ENCODE measurements around the gene RDH5.

Gene RDH5

DNA sequence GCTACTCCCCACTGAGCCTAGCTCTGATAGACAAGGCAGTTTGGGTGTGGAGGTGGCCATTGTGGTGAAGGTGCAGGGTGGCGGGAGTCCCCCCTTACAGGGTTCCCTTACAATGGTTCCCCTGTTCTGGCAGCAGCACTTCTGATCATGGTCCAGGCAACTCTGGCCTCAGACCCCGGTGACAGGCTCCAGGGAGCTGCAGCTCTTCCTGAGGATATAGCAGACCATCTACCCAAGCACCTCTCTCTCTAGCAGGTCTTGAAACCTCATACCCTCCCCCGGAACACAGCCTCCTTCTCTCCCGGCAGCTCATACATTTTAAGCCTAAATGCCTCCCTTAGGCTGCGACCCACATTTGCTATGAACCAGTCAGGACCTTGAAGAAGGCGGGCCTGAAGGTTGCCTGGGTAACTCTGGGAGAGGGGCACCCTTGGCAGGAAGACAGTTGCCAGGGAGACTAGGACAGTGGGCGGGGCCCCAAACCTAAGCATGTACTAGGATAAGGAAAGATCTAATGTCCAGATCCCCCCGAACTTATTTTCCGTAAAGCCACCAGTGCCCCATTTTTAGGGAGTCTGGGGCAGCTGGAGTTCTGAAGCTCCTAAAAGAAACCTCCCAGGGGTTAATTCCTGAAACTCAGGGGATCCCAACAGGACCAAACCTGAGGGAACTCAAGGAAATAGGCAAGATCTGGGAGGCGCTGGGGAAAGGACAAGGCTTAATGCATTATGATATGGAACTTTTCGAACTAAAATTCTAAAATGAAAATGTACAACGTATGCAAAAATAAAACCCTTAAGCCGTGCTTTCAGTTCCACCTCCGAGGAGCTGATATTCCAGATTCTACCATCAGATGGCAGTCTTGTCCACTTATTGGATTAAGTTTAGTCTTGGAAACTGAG lies 18.2 kb downstream of the RDH5 start:
- no peaks in the 10 kb centered on the region for H3K9me3 Mint-ChIP-seq (ENCODE audit: low read depth)
- H3K27me3 Mint-ChIP-seq: no peaks in the 10 kb centered on the region
- H3K36me3 Mint-ChIP-seq: no peaks in the 10 kb centered on the region
- H3K4me3 Mint-ChIP-seq: peak overlapping the region; percentile 89
- H3K27ac Mint-ChIP-seq: peak overlapping the region; percentile 86
- peaks cover 27% of the 10 kb centered on the region for H3K4me1 Mint-ChIP-seq (ENCODE audit: low read depth)

DNA sequence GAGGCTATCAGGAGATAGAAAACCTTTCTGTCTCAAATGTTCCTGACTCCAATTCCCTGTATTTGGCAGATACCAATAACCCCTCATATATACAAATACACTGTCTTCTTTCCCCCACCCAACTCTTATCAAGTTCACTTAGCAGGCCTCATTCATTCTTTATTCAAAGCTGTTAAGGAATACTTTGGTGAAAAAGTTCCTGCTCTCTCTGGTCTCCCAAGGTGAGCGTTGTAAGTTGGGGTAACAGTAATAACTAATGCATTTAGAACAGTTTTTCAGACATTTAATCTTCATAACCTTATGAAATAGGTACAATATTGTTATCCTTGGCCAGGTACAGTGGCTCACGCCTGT lies 18.8 kb downstream of the RDH5 start:
- H3K36me3 Mint-ChIP-seq: no peaks in the 10 kb centered on the region
- H3K9me3 Mint-ChIP-seq (ENCODE audit: low read depth): no peaks in the 10 kb centered on the region
- H3K4me3 Mint-ChIP-seq: peak overlapping the region; percentile 89
- H3K27ac Mint-ChIP-seq: no peak overlapping the region
- peaks cover 27% of the 10 kb centered on the region for H3K4me1 Mint-ChIP-seq (ENCODE audit: low read depth)
- H3K27me3 Mint-ChIP-seq: no peaks in the 10 kb centered on the region

DNA sequence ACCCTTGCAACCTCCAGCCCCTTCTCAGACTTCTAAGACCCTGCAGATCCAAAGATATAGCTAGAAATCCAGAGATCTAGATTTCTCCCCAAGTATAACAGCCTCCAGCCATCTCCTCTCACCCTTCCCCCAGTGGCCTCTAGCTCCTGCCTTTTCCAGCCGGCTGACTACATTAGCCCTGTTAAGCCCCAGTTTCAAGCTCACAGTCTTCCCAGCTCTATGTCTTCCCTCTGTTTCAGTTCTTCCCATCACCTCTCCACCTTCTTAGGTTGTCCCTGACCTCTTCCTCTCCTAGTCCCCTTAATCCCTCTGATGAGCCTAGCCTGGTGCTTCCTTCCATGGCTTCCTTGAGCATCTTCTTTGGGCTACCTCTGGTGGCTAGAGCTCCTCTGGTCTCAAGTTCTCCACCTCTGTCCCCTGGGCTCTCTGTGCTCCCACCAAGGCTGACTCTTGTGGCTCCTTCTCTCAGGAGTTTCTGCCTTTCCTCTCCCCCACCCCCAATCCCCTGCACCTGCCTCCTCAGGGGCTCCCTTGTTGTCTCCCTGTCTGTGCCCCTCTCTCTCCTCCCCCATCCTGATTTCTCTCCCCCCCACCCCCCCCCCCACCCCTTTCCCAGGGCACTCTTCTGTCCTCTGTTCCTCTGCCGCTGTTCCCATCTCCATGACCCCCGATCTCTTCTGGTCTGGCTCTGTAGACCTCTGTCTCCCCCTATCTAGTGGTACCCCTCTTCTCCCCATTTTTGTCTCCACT lies 21.9 kb downstream of the RDH5 start:
- no peaks in the 10 kb centered on the region for H3K9me3 Mint-ChIP-seq (ENCODE audit: low read depth)
- peak overlapping the region; percentile 23 for H3K27ac Mint-ChIP-seq

DNA sequence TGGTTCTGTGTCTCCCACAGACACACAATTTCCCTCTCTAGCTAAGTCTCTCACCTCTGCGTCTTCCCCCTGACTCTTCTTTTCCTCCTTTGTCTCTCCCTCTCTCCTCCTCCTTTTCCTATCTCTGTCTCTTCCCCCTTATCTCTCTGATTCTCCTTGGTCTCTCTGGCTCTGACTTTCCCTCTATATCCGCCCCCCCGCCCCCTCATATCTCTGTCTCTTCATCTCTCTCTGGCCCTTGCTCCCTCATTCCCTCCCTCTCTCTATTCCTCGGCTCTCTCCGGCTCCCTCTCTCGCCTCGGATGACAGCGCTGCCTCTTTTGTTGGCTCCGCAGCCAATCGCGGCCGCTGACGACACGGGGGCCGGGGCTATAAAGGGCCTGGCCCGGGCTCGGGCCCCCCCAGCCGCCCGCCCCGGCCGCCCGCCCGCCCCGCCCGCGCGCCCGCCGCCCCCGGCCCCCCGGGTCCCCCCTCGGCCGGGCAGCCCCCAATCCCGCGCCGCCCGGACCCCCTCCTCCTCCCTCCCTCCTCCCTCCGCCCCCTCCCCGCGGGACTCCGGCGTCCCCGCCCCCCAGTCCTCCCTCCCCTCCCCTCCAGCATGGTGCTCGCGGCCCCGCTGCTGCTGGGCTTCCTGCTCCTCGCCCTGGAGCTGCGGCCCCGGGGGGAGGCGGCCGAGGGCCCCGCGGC lies 22.7 kb downstream of the RDH5 start, which contains the start of gene GDF11:
TSS of gene GDF11 (plus strand) at position 404 of the 687 bp plus-strand sequence. CDS start at position 599, 195 bp downstream.
- Mint-ChIP-seq H3K27me3 (no peaks in the 10 kb centered on the region), H3K27ac (peak within 1 kb of the TSS; percentile 23), H3K4me3 (peak within 1 kb of the TSS; percentile 90), H3K36me3 (no peaks in the 10 kb centered on the region), H3K9me3 (ENCODE audit: low read depth) (no peaks in the 10 kb centered on the region), H3K4me1 (ENCODE audit: low read depth) (peaks cover 38% of the 10 kb centered on the region)

More for the DNA sequence above, 21.9 kb downstream of the RDH5 start:
- Mint-ChIP-seq H3K36me3 (no peaks in the 10 kb centered on the region), H3K27me3 (no peaks in the 10 kb centered on the region), H3K4me3 (peak overlapping the region; percentile 87), H3K4me1 (ENCODE audit: low read depth) (peaks cover 45% of the 10 kb centered on the region)

DNA sequence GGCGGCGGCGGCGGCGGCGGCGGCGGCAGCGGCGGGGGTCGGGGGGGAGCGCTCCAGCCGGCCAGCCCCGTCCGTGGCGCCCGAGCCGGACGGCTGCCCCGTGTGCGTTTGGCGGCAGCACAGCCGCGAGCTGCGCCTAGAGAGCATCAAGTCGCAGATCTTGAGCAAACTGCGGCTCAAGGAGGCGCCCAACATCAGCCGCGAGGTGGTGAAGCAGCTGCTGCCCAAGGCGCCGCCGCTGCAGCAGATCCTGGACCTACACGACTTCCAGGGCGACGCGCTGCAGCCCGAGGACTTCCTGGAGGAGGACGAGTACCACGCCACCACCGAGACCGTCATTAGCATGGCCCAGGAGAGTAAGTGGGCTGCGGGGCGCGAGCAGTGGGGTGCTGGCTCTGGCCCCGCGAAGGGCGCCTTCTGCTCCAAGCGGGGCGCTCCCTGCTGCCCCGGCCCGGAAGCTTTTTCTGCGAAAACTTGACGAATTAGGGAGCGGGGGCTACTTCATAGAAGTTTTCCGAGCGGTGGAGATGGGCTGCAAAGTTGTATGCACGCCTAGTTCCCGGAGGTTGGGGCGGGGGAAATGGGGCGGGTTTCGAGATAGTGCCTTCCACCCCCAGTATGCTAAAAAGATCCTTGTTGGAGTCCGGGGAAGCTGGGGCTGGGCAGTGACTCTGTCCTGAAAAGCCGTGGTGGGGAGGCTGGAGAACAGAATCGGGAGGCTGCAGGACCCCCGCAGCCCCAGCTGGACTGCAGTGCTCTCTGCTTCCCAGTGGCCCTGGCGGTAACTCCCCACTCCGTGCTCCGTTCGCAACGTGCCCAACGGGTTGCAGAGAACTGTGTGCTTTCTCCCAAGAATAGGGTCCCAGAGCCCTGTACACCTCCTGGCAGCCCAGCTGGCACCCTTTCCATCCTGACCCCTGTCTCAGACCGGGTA lies 23.5 kb downstream of the RDH5 start:
- Mint-ChIP-seq H3K4me3 (peak overlapping the region; percentile 90), H3K27ac (peak overlapping the region; percentile 55), H3K4me1 (ENCODE audit: low read depth) (peaks cover 32% of the 10 kb centered on the region), H3K9me3 (ENCODE audit: low read depth) (no peaks in the 10 kb centered on the region), H3K36me3 (no peaks in the 10 kb centered on the region), H3K27me3 (no peaks in the 10 kb centered on the region)

DNA sequence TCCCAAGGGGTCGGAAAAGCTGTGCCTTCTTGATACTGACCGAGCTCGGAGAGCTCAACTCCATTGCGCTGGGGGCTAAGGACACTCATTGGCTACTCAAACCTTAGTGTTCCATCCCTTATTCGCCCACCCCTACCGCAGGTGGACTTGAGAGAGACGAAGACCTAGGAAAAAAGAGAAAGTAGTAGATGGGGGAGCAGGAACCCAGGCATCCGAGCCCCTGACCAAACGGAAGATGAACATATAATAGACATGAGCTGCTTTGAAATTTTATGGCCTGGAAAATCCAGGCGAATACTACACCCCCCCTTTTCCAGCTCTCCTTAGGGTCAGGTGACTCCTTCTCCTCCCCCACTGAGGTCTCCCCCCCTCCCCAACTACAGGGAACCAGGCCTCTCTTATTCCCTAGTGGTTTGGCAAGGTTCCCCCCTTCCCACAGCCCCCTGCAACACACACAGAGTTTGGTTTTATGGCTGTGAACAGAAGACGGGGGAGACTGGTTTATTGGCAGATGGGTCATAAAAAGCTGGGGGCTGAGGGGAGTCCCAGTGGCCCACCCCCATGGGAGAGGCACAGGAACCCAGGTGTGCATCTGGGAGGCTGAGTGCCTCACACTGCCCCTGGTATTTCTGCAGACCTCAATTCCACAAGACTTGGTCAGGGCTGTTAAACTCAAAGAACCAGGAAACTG lies 24.3 kb downstream of the RDH5 start:
- H3K36me3 Mint-ChIP-seq: no peaks in the 10 kb centered on the region
- H3K27ac Mint-ChIP-seq: peak overlapping the region; percentile 55
- H3K9me3 Mint-ChIP-seq (ENCODE audit: low read depth): no peaks in the 10 kb centered on the region
- no peaks in the 10 kb centered on the region for H3K27me3 Mint-ChIP-seq
- peak overlapping the region; percentile 90 for H3K4me3 Mint-ChIP-seq
- H3K4me1 Mint-ChIP-seq (ENCODE audit: low read depth): peaks cover 32% of the 10 kb centered on the region

DNA sequence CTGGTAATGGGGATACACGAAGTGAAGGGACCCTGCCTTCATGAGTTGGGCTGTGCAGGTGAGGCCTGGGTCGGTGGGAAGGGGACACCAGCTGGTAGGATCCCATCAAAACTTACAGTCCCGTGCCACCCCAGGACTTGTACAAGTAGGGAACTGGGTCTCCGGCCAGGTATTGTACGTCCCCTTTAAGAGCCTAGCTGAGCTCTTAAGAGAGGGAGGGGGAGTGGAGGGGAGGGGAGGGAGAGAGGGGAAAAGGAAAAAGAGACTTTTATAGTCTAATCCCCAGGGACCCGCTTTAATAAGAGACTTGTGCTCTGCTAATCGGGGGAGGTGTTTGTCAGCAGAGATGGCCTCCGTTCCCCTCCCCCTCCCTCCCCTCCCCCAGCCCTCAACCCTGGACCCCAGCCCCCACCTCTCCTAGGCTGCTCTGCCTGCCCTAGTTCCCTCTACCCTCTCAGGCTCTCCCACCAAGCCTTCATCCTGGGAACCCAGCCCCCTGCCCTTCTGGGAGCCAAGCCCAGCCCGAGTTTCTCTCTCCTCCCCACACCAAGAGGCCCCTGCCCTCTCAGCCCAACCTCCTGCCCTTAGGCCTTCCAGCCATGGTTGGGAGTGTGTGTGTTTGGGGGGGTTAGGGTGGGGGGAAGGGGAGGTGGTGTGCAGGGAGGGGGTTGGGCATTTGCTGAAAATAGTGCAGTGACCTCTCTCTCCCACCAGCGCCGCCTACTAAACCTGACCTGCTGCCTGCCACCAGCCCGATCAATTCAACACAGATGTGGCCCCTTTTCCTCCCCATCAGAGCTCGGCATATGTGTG lies 25.4 kb downstream of the RDH5 start:
- peak overlapping the region; percentile 70 for H3K27ac Mint-ChIP-seq
- H3K36me3 Mint-ChIP-seq: no peaks in the 10 kb centered on the region
- no peaks in the 10 kb centered on the region for H3K9me3 Mint-ChIP-seq (ENCODE audit: low read depth)
- H3K27me3 Mint-ChIP-seq: no peaks in the 10 kb centered on the region
- H3K4me1 Mint-ChIP-seq (ENCODE audit: low read depth): peaks cover 32% of the 10 kb centered on the region
- H3K4me3 Mint-ChIP-seq: peak overlapping the region; percentile 90

DNA sequence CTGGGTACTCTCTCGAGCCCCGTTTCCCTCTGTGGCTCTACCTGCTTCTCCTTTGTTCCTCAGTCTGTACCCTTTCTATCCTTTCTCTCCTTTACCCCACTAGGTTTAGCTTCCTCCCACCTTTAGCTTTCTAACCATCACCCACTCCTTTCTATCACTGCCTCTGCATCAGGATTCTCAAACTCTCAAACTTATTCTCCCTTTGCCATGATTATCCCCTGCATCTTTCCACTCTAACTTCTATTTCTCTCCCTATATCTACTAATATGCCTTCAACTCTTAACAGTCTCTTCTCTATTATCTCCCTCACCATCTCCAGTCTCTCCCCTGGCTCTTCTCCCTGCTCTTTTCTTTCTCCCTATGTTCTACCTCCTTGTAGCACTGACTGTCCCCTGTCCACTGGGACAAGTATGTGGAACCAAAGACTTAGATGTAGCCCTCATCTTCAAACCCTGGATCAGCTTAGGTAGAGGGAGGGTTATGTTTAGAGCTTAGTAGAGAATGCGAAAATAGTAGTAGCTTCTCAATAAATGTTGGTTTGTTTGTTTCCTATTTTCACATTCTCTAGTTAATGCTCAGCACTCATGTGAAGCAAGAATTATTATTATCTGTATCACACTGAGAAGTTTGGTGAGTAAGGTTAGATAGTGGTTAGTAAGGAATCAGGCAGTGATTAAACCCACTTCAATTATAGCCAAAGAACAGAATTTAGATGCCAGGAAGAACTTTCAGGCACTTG lies 26.1 kb downstream of the RDH5 start:
- H3K27me3 Mint-ChIP-seq: no peaks in the 10 kb centered on the region
- H3K4me1 Mint-ChIP-seq (ENCODE audit: low read depth): peaks cover 30% of the 10 kb centered on the region
- peak overlapping the region; percentile 70 for H3K27ac Mint-ChIP-seq
- peak overlapping the region; percentile 44 for H3K4me3 Mint-ChIP-seq
- H3K36me3 Mint-ChIP-seq: no peaks in the 10 kb centered on the region
- H3K9me3 Mint-ChIP-seq (ENCODE audit: low read depth): no peaks in the 10 kb centered on the region

DNA sequence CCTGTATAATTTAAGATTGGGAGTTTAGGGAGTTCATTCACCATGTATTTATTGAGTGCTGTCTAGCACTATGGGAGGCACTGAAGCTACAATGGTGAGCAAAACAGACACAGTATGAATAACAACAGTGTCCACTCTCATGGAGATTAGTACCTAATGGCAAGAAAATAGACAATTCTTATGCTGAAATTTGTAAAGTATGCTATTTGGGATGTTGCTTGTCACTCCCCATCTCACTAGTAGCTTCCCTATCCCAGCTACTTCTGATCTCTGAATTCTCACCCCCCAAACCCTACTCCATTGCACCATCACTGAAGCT lies 26.7 kb downstream of the RDH5 start:
- Mint-ChIP-seq H3K9me3 (ENCODE audit: low read depth) (no peaks in the 10 kb centered on the region), H3K4me3 (no peak overlapping the region), H3K27me3 (no peaks in the 10 kb centered on the region), H3K27ac (peak overlapping the region; percentile 70), H3K4me1 (ENCODE audit: low read depth) (peaks cover 30% of the 10 kb centered on the region), H3K36me3 (no peaks in the 10 kb centered on the region)

DNA sequence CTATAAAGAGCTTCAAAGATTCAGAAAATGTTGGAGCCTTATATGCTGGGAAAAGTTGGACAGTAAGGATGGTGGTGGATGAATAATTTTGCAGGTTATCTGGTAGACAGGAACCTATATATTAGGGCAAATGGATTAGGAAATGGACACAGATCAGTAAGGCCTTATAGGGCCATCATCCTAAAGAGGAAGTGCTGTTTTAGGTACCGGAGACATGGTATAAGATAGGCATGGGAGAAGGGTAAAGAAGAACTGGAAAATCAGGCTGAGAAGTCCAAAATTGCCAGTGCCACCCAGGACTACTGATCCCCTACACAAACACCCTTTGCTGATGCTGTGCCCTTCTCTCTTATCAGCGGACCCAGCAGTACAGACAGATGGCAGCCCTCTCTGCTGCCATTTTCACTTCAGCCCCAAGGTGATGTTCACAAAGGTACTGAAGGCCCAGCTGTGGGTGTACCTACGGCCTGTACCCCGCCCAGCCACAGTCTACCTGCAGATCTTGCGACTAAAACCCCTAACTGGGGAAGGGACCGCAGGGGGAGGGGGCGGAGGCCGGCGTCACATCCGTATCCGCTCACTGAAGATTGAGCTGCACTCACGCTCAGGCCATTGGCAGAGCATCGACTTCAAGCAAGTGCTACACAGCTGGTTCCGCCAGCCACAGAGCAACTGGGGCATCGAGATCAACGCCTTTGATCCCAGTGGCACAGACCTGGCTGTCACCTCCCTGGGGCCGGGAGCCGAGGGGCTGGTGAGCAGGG lies 28.2 kb downstream of the RDH5 start:
- H3K27ac Mint-ChIP-seq: no peak overlapping the region
- H3K4me1 Mint-ChIP-seq (ENCODE audit: low read depth): peaks cover 23% of the 10 kb centered on the region
- no peaks in the 10 kb centered on the region for H3K36me3 Mint-ChIP-seq
- no peak overlapping the region for H3K4me3 Mint-ChIP-seq
- no peaks in the 10 kb centered on the region for H3K9me3 Mint-ChIP-seq (ENCODE audit: low read depth)
- no peaks in the 10 kb centered on the region for H3K27me3 Mint-ChIP-seq

DNA sequence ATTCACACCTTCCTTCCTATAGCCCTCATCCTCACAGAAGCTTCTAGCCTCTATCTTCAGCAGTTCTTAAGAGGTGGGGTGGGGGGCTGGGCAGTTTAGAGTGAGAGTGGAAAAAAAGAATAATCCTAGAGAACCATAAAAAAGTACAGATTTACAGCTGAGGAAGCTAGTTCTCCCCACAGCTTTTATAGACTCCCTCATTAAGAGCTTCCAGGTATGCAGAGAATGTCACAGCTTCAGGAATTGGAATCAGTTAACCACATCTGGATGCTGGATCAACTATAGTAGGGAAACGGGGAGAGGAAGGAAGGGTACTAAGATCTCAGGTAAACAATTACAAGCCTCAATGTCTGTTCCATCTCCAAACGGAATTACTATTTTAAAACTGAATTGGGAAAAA lies 35.1 kb downstream of the RDH5 start:
- peaks cover 3% of the 10 kb centered on the region for H3K4me1 Mint-ChIP-seq (ENCODE audit: low read depth)
- H3K36me3 Mint-ChIP-seq: no peaks in the 10 kb centered on the region
- no peaks in the 10 kb centered on the region for H3K9me3 Mint-ChIP-seq (ENCODE audit: low read depth)
- H3K27ac Mint-ChIP-seq: peak overlapping the region; percentile 62
- H3K27me3 Mint-ChIP-seq: no peaks in the 10 kb centered on the region
- no peak overlapping the region for H3K4me3 Mint-ChIP-seq

DNA sequence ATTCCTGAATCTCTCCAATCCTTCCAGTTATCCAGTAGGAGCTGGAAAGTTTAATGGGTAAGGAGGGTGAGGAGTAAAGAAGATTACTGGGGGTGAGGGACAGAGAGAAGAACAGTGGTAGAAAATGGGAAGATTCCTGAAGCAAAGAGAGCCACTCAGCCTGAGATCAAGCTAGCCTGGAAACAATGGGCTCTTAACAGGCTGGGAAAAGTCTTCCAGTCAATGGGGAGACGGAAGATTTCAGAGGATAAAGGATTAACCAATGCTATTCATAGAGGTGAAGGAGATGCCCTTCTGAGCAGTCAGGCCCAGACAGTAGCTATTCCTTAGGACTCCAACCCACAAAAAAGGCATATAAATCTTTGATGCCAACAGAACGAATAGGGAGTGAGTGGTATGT lies 37.5 kb downstream of the RDH5 start:
- no peak overlapping the region for H3K4me3 Mint-ChIP-seq
- no peak overlapping the region for H3K27ac Mint-ChIP-seq
- H3K4me1 Mint-ChIP-seq (ENCODE audit: low read depth): peaks cover 8% of the 10 kb centered on the region
- H3K36me3 Mint-ChIP-seq: peaks cover 3% of the 10 kb centered on the region
- H3K27me3 Mint-ChIP-seq: no peaks in the 10 kb centered on the region
- no peaks in the 10 kb centered on the region for H3K9me3 Mint-ChIP-seq (ENCODE audit: low read depth)
